Glomerular endothelial cell (primary cell): ENCODE results near the gene SEPTIN8. TPM values are rescaled to one million over a fixed set of nuclear protein-coding genes. Genes with fewer than 3 reads are reported as not detected.

ENCODE experiments used
- DNase-seq: peaks from one replicate; pipeline ENCODE4 v3.0.0-alpha.2; 2011; ENCODE audit warnings: low read depth, low spot score; ENCODE audit errors: extremely low read depth
- total RNA-seq: library from RNA; depleted of rRNA; stranded (reverse); fragments of >200 nt; gene quantifications from 2 replicates; pipeline ENCODE4 v1.2.3, GENCODE V29; 2015

SEPTIN8 gene
- total RNA-seq, 1 donor from 2014 or later: 60.4 TPM

DNA sequence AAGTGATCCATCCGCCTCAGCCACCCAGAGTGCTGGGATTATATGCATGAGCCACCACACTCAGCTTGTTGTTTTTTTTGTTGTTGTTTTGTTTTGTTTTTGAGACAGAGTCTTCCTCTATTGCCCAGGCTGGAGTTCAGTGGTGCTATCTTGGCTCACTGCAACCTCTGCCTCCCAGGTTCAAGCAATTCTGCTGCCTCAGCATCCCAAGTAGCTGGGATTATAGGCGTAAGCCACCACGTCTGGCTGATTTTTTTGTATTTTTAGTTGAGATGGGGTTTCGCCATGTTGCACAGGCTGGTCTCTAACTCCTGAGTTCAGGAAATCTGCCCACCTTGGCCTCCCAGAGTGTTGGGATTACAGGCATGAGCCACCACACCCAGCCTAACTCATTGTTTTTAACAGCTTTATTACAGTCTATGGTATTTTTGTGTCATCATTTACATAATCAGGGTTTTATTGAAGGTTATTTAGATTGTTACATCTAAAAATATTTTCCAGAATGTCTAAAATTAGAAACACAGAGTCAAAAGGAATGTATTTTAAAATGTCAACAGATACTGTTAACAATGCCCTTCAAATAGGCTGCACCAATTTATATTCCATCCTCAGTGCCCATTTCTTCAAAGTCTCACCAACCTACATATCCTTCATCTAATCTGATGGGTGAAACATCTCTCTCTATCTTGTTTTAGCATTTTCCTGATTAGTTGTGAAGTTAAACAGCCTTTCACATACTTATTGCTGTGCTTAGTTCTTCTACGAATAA is 58.3 kb downstream of the SEPTIN8 start:
- DNase-seq: no peak

DNA sequence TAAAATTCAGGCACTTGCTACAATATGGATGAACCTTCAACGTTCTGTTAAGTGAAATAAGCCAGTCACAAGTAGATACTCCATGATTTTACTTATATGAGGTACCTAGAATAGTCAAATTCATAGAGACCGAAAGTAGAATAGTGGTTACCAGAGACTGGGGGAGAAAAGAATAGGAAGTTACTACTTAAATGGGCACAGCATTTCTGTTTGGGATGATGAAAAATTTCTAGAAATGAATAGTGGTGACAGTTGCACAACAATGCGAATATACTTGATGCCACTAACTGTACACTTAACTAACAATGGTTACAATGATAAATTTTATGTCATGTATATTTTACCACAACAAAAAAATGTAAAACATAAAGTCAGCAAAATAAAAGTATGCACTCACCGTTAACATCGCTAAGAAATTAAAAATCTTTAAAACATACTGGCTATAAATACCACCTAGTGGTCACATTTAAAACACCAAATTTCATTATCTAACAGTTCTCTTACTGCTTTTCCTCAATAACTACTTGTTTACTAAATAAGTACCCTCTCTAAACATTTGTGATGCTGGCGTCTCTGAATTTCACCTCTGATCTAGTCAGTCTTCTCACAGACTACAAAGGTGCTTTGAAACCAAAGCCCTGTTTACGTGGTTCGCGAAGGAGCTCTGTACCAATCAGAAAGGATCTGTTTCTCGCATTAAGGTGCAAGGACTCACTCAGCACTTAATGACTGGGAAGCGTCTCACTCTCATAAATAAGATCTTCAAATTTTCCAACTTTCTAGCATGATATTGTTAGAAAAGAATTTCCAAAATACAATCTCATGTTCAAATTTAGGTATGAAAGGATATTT is 62.4 kb downstream of the SEPTIN8 start:
- no peak for DNase-seq

DNA sequence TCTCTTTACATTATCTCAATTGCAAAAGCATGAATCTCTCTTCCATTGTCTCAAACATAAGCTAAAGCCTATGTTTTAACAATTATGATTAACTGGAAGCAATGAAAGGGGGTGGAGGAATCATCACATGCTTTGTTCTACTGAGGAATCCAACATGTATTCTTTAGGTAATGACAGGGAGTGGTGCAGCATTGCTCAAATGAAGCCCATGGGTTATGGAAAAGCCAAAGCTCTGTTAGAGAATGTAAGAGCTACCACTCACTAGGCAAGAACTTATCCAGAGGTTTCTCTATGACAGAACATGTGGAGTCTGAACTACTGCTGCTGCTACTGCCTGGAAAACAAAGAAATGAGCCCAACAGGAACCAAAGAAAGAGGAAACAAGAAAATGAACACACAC is 68.4 kb downstream of the SEPTIN8 start:
- DNase-seq: no peak

DNA sequence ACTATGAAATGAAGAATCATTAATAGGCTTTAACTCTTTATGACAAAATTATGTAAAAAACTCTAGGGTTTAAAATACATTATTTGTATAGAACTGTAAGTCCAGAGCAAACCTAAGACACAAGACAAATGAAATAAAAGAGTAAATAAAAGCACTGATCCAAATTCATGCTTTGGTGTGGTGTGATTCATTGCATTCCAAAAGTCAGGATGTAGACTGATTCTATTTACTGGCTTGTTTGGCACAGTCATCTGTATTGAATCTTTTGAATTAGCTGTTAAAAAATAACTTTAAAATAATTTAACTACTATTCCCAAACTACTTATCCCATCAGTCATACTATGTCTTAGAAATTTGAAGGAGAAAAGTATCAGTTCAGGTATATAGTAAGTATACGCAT is 72.2 kb downstream of the SEPTIN8 start:
- no peak for DNase-seq

Other genes with a start within 250 kb of the SEPTIN8 start
- not detected in 2 replicates for gene IL5, start 233.7 kb downstream of the SEPTIN8 start, total RNA-seq
- gene RAD50, start 220.3 kb downstream of the SEPTIN8 start, total RNA-seq: 18.5 and 18.6 TPM in 2 replicates
- gene IL13, start 119.1 kb downstream of the SEPTIN8 start, total RNA-seq: not detected in 2 replicates
- not detected in 2 replicates for gene IL4, start 103.2 kb downstream of the SEPTIN8 start, total RNA-seq
- 7.1 and 13.7 TPM in 2 replicates for gene KIF3A, start 39.7 kb downstream of the SEPTIN8 start, total RNA-seq
- not detected in 2 replicates for gene CCNI2, start 29.8 kb downstream of the SEPTIN8 start, total RNA-seq
- gene SOWAHA, start 36.1 kb upstream of the SEPTIN8 start, total RNA-seq: not detected in 2 replicates
- gene SHROOM1, start 53.4 kb upstream of the SEPTIN8 start, total RNA-seq: 12.1 and 18.2 TPM in 2 replicates
- gene GDF9, start 89.2 kb upstream of the SEPTIN8 start, total RNA-seq: 0.35 TPM in 1 of 2 replicates, not detected in the other
- gene UQCRQ, start 89.4 kb upstream of the SEPTIN8 start, total RNA-seq: 158 and 165 TPM in 2 replicates
- 0.10 and 0.76 TPM in 2 replicates for gene LEAP2, start 96.4 kb upstream of the SEPTIN8 start, total RNA-seq
- 64.6 and 70.6 TPM in 2 replicates for gene AFF4, start 186.4 kb upstream of the SEPTIN8 start, total RNA-seq
- gene ZCCHC10, start 249.3 kb upstream of the SEPTIN8 start, total RNA-seq: 21.4 and 21.7 TPM in 2 replicates